HG02642 (cell line): ENCODE measurements around the gene ESAM.
"Not testable (repeated sequence)": the region's sequence is repeated elsewhere in the genome, so short reads cannot be mapped to it uniquely, and the experiment has no call there.

ENCODE experiments used
- ATAC-seq: cut with Tn5 transposase; IDR thresholded peaks from one replicate; pipeline ENCODE4 v1.9.1; 2021; ENCODE audit warnings: mild to moderate bottlenecking; ENCODE audit not compliant: unreplicated experiment, poor library complexity

The ESAM gene

DNA sequence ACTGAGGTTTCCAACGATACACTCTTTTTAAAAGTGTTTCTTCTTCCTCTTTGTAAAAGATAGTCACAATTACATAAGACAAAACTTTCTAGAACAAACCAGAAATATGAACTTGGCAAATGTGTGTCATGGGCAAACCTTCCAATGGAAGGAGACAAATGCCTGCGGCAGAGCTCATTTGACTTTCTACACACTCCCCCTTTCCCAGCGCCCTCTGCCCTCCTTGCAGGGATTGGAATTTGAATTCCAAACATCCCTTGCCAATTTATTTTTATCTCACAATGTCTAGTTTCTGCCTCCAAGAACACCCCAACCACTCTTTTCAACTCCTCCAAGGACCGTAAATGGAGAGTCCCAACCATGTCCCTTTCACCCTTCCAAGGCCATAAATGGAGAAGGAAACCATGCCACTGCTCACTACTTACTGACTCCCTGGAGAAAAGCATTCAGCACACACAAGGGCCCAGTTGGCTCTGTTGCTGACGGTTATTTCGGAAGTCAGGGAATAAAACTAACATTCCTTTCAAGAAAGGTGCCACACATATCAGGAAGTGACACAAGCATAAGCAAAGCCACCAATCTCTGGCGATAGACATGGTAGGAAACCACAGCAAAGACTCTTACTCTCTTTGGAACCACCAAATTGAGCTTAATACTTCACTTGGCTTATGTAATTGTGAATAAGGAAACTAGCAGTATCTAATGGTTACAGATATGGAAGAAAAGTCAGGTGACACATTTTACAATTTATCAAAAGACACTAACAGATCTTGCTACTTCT, 15.0 kb upstream of the ESAM start:
- ATAC-seq: no peak

- ATAC-seq: not testable (repeated sequence)
These were observed 8.9 kb upstream of the ESAM start for GRCh38 chr11:124770959-124771358.

GRCh38 chr11:124769806-124770774, 8.0 kb upstream of the ESAM start:
- ATAC-seq: no peak

DNA sequence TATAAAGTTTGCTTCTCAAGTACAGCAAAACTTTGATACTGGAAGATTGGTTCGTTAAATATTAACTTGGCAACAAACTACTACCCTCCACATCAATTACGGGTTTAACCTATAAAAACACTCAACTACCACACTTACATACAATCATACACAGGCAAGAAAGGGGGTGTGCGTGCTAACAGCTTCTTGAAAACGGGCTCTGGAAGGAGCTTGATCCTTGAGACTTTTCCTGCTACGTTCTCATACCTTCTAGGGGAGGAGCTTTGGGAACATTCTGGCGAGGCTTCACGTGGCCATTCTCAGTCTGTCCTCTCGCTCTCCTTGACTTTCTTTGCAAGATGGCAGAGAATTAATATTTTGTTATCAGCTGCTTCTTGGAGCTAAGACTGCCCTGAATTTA, 6.8 kb upstream of the ESAM start:
- no peak for ATAC-seq

GRCh38 chr11:124766156-124766555, 4.1 kb upstream of the ESAM start:
- no peak for ATAC-seq

DNA sequence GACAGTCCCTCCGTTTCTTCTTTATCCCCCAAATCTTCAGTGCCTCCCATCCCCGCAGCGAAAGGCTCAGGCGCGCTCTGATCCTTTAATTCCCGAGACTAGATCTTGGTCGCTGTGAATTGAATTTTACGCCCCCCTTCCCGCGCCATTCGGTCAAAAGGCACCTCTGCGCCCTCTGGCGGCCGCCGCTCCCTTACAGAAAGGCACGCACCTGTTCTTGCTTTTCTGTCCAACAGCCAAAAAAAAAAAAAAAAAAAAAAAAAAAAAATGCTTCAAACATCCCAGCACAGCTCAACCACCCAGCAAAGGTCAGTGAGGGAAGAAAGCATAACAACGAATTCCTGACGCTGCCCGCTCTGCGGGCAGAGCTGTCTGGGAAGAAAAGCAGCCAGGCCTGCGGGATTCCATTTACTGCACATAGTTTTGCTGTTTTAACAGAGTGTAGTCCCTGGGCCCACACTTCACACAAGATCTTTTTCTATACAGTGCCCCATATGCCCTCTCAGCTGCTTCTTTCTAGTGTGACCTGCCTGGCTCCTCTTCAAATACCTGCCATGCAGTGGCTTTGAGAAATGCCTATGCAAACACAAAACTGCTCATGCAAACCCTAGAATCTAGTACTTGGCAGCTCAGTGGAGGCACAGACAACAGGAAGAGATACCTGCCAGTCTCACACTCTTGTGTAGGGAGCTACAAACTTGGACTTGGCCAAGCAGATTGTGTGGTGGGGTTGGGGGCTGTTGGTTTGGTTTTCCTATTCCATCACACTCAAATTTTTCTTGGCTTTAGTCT, 1.3 kb upstream of the ESAM start:
- peak; percentile 19 for ATAC-seq

GRCh38 chr11:124762624-124763155, 600 bp upstream of the ESAM start:
- peak; percentile 17 for ATAC-seq

GRCh38 chr11:124761301-124762104, 587 bp downstream of the ESAM start:
- no peak for ATAC-seq

- no peak for ATAC-seq
These were observed 1.3 kb downstream of the ESAM start for GRCh38 chr11:124760806-124761205.

GRCh38 chr11:124760205-124760652, 1.9 kb downstream of the ESAM start:
- peak; percentile 25 for ATAC-seq

- ATAC-seq: no peak
These were observed 2.6 kb downstream of the ESAM start for GRCh38 chr11:124759266-124760204.

- peak; percentile 50 for ATAC-seq
These were observed 3.5 kb downstream of the ESAM start for GRCh38 chr11:124758355-124759265.

DNA sequence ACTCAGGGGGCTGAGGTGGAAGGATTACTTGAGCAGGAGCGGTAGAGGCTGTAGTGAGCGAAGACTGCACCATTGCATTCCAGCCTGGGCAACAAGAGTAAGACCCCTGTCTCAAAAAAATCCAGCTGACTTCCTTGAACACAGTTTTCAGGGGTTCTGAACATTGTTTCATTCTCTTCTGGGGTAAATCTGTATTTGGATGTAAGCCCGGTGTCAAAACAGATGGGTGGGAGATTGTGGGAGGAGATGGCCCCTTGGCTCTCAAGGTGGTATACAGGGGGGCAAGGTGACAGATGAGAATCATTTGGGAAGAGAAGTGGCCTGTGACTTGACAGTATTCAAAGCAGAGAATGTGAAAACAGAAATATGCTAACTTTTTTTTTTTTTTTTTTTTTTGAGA, 4.8 kb downstream of the ESAM start:
- no peak for ATAC-seq

- no peak for ATAC-seq
These were observed 5.3 kb downstream of the ESAM start for GRCh38 chr11:124756753-124757227.

- ATAC-seq: no peak
These were observed 5.9 kb downstream of the ESAM start for GRCh38 chr11:124756033-124756752.

DNA sequence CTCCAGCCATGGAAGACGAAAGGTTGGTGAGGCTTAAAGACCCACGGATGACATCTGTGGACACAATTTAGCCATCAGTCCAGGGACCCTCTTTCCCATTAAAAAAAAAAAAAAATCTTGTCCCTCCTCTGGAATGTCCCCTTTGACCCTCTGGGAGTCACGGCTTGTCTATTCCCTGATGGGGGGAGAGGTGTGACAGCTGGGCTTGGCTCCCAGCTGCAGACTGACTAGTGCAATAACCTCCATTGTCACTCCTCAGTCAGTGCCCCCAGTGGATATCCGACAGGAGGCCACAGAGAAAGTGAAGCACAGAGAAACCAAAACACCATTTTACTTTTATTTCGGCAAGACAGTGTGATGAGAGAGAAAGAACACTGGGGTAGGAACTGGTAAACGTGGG, 7.4 kb downstream of the ESAM start:
- ATAC-seq: no peak
